ENCODE data around the gene NDC1.
A peak's percentile ranks its signal among the peaks of the same experiment; 100 is the strongest.

Gene NDC1

DNA sequence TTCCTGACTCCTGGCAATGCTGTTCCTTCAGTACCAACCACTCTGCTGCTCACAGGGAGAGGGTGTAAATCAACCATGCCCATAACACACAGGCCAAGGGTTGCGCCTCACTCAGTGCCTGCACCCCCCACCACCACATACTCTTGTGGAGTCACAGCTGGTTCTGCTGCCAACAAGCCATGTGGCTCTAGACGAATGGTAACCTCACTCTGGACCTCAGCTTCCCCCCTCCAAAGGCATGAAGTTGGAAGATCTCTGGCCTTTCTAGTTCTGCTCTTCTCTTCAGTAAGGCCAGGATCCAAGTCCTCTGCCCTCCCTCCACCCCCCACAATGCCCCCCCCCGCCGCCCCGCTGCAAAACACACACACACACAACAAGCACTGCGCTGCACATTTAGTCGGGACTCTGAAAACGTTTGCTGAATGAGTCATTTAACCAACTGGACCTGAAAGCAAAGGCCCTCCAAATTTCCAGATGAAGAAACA is 97.4 kb downstream of the NDC1 start:
- H3K36me3 ChIP-seq (ENCODE audit: control insufficient read depth, insufficient read depth, low read length), result no peaks in the 10 kb centered on the region
- peaks cover 7% of the 10 kb centered on the region for H3K27me3 ChIP-seq (replicated peaks; ENCODE audit: control insufficient read depth, insufficient read depth, low read length)
- H3K4me3 ChIP-seq (replicated peaks; ENCODE audit: low read depth, low read length), result no peak overlapping the region
- DNase-seq (ENCODE audit: extremely low read depth, insufficient read length), result no peak
- TF ChIP-seq, protein P1, sequence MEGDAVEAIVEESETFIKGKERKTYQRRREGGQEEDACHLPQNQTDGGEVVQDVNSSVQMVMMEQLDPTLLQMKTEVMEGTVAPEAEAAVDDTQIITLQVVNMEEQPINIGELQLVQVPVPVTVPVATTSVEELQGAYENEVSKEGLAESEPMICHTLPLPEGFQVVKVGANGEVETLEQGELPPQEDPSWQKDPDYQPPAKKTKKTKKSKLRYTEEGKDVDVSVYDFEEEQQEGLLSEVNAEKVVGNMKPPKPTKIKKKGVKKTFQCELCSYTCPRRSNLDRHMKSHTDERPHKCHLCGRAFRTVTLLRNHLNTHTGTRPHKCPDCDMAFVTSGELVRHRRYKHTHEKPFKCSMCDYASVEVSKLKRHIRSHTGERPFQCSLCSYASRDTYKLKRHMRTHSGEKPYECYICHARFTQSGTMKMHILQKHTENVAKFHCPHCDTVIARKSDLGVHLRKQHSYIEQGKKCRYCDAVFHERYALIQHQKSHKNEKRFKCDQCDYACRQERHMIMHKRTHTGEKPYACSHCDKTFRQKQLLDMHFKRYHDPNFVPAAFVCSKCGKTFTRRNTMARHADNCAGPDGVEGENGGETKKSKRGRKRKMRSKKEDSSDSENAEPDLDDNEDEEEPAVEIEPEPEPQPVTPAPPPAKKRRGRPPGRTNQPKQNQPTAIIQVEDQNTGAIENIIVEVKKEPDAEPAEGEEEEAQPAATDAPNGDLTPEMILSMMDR (IDR thresholded peaks at IDR 0.05; ENCODE audit: insufficient read depth, low read length, poor library complexity, severe bottlenecking), result no peak

DNA sequence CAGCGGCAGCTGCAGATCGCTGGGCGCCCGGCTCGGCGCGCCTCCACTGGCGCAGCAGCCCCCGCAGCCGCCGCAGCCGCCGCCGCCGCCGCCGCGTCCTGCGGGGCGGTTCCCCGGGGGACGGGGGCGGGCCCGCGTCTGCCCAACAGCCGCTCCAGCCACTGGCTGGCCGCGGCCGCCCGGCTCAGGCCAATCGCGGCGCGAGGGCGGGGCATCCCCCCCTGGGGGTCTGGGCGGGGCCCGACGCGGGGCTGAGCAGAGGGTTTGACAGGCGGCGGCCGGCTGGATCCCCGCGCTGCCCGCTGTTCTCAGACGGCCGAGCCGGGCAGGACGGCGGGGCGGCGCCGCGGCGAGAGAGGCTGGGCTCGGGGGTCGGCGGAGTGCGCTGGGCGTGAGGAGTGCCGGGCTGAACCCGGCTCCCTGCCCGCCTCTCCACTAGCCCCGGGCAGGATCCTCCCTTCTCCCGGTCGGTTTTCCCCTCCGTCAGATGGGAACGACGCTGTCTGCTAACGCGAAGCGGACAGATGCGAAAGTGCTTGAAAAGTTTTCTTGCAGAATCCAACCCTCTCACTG is 98.9 kb downstream of the NDC1 start, which contains the start of gene GLIS1:
Gene GLIS1, minus strand, starts transcription at position 56 of the 573 bp plus-strand sequence. CDS start 1,100 bp downstream, outside the sequence.
- peak within 1 kb of the TSS; percentile 64 for H3K4me3 ChIP-seq (replicated peaks; ENCODE audit: low read depth, low read length)
- no peaks in the 10 kb centered on the region for H3K36me3 ChIP-seq (ENCODE audit: control insufficient read depth, insufficient read depth, low read length)
- TF ChIP-seq, protein P1 (IDR thresholded peaks at IDR 0.05; ENCODE audit: insufficient read depth, low read length, poor library complexity, severe bottlenecking), result no peak
- peaks cover 7% of the 10 kb centered on the region for H3K27me3 ChIP-seq (replicated peaks; ENCODE audit: control insufficient read depth, insufficient read depth, low read length)
- peak; percentile 83 for DNase-seq (ENCODE audit: extremely low read depth, insufficient read length)

DNA sequence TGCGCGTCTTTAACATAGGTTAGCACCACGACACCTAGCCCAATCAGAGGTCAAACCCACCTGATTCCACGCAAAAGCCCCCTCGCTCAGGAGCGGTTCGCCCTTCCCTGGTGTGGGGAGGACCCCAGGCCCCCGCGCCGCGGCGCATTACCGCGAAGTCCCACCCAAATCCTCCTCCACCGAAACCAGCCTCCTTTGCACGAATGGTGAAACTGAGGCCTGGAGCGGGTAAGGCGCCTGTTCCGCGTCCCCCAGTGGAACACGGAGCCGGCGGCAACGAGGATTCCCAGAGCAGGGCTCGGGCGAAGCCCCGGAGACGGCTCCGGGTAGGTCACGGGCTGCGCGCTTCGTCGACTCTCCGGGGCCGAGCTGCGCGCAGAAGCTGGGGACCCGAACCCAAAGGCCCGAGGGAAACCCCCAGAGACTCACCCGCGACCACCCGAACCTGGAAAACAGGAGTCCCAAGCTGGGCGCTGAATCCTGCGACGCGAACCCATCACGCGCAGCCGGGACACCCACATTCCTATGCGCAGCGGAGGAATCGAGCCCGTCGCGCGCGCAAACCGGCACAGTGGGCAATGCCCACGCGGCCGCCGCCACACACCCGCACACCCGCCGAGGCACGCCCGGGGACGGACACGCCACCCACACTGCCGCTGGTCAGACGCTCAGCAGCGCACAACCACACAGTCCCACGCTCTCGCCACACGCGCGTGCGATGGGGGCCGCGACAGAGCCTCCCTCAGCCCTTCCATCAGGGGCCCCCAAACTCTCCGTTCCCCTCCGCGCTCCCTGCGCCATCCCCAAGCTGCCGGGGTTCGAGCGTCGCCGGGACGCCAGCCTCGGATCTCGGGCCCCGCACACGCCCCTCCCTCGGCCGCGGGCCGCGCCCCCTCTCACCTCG is 99.6 kb downstream of the NDC1 start:
- peaks cover 7% of the 10 kb centered on the region for H3K27me3 ChIP-seq (replicated peaks; ENCODE audit: control insufficient read depth, insufficient read depth, low read length)
- DNase-seq (ENCODE audit: extremely low read depth, insufficient read length), result no peak
- TF ChIP-seq, protein P1 (IDR thresholded peaks at IDR 0.05; ENCODE audit: insufficient read depth, low read length, poor library complexity, severe bottlenecking), result no peak
- no peaks in the 10 kb centered on the region for H3K36me3 ChIP-seq (ENCODE audit: control insufficient read depth, insufficient read depth, low read length)
- peak overlapping the region; percentile 64 for H3K4me3 ChIP-seq (replicated peaks; ENCODE audit: low read depth, low read length)

DNA sequence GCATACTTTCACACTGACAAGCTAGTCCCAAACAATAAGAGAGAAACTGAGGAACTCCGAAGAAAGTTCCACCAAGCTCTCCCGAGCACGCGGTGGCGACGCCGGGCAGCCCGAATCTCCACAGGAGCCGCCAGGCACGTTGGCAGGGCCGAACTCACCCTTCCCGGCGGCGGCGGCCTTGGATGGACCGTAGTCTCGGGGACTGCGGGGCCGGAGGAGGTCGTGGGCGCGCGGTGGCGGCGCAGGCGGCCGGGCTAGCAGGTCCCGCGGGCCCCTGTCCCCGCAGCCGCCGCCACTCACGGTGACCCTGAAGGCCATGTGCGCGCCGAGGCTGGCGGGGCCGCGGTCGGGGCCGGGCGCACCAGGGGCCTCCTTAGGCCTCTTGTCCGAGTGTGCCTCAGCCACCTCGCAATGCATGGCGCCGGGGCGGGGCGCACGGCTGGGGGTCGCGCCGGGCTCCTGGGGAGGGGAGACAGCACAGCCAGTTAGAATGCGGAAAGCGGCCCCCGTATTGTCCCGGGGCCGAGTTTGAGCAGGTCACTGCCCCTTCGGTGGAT is 100.4 kb downstream of the NDC1 start:
- no peaks in the 10 kb centered on the region for H3K36me3 ChIP-seq (ENCODE audit: control insufficient read depth, insufficient read depth, low read length)
- TF ChIP-seq, protein P1 (IDR thresholded peaks at IDR 0.05; ENCODE audit: insufficient read depth, low read length, poor library complexity, severe bottlenecking), result no peak
- no peak overlapping the region for H3K4me3 ChIP-seq (replicated peaks; ENCODE audit: low read depth, low read length)
- H3K27me3 ChIP-seq (replicated peaks; ENCODE audit: control insufficient read depth, insufficient read depth, low read length), result peaks cover 7% of the 10 kb centered on the region
- DNase-seq (ENCODE audit: extremely low read depth, insufficient read length), result no peak

DNA sequence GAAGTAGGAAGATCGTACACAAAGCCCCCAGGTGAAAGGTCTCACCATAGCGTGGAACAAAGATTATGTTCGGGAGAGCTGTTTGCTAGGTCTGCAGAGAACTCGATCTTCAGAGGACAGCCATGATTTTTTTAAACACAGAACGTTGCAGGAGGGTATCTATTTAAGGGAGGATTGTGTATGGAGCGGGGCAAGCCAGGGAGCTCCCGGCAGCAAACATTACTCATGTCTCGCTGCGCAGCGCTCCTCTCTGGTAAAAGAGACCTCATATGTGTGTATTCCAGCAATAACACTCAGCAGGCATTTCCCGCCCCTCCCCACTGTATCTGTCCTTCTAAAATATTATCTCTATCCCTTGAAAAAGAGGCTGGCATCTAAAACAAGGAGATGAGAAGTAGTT is 101.8 kb downstream of the NDC1 start:
- H3K27me3 ChIP-seq (replicated peaks; ENCODE audit: control insufficient read depth, insufficient read depth, low read length), result peaks cover 7% of the 10 kb centered on the region
- TF ChIP-seq, protein P1 (IDR thresholded peaks at IDR 0.05; ENCODE audit: insufficient read depth, low read length, poor library complexity, severe bottlenecking), result no peak
- H3K36me3 ChIP-seq (ENCODE audit: control insufficient read depth, insufficient read depth, low read length), result no peaks in the 10 kb centered on the region
- no peak overlapping the region for H3K4me3 ChIP-seq (replicated peaks; ENCODE audit: low read depth, low read length)
- no peak for DNase-seq (ENCODE audit: extremely low read depth, insufficient read length)
